ENCODE measurements around the gene NCKAP5.

- TF ChIP-seq, protein P1, sequence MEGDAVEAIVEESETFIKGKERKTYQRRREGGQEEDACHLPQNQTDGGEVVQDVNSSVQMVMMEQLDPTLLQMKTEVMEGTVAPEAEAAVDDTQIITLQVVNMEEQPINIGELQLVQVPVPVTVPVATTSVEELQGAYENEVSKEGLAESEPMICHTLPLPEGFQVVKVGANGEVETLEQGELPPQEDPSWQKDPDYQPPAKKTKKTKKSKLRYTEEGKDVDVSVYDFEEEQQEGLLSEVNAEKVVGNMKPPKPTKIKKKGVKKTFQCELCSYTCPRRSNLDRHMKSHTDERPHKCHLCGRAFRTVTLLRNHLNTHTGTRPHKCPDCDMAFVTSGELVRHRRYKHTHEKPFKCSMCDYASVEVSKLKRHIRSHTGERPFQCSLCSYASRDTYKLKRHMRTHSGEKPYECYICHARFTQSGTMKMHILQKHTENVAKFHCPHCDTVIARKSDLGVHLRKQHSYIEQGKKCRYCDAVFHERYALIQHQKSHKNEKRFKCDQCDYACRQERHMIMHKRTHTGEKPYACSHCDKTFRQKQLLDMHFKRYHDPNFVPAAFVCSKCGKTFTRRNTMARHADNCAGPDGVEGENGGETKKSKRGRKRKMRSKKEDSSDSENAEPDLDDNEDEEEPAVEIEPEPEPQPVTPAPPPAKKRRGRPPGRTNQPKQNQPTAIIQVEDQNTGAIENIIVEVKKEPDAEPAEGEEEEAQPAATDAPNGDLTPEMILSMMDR (IDR thresholded peaks at IDR 0.05): no peak
- TF ChIP-seq POLR2A (IDR thresholded peaks at IDR 0.05): no peak
Measured at GRCh38 chr2:132740081-132740720, 828.1 kb downstream of the NCKAP5 start.

All from vagina (tissue), 2 donors.